MCF 10A (cell line): ENCODE measurements around the gene DNM3. TPM values are rescaled to one million over a fixed set of nuclear protein-coding genes. Genes with fewer than 3 reads are reported as not detected.

ENCODE experiments used
- BruUV-seq: library from RNA; stranded (reverse); fragments of 400-500 nt; replicated peaks from 2 replicates; lab custom pipeline; 2021; lab: Mats Ljungman, UMichigan
- CTCF ChIA-PET: fragments of 300-600 bp; sonication (Branson Sonifier 250); formaldehyde crosslinking; extraction: SDS; loops from one replicate; lab custom pipeline; 2021; ENCODE audit warnings: antibody characterized with exemption, inconsistent platforms; lab: Yijun Ruan, JAX
- POLR2A ChIA-PET: fragments of 300-600, 350-650 bp; sonication (Branson Sonifier 250); formaldehyde crosslinking; extraction: SDS; loops from one replicate; lab custom pipeline; 2020; ENCODE audit warnings: antibody characterized with exemption, inconsistent platforms; lab: Yijun Ruan, JAX
- DNase-seq: peaks from one replicate; pipeline ENCODE4 v3.0.0-alpha.2; 2018; ENCODE audit not compliant: unreplicated experiment
- H3K27ac Mint-ChIP-seq: one replicate; pipeline ENCODE4 v1.8.0; 2022; ENCODE audit warnings: mild to moderate bottlenecking, low read depth, mixed read lengths; ENCODE audit not compliant: unreplicated experiment
- H3K27me3 Mint-ChIP-seq: one replicate; pipeline ENCODE4 v1.8.0; 2022; ENCODE audit warnings: mixed read lengths; ENCODE audit not compliant: insufficient read depth, unreplicated experiment
- H3K36me3 Mint-ChIP-seq: one replicate; pipeline ENCODE4 v1.8.0; 2022; ENCODE audit warnings: mild to moderate bottlenecking, moderate library complexity, mixed read lengths; ENCODE audit not compliant: insufficient read depth, unreplicated experiment
- H3K4me1 Mint-ChIP-seq: one replicate; pipeline ENCODE4 v1.8.0; 2022; ENCODE audit warnings: mixed read lengths; ENCODE audit not compliant: insufficient read depth, unreplicated experiment
- H3K4me3 Mint-ChIP-seq: one replicate; pipeline ENCODE4 v1.8.0; 2022; ENCODE audit warnings: mild to moderate bottlenecking, moderate library complexity, mixed read lengths; ENCODE audit not compliant: unreplicated experiment
- H3K9me3 Mint-ChIP-seq: one replicate; pipeline ENCODE4 v1.8.0; 2022; ENCODE audit warnings: mixed read lengths; ENCODE audit not compliant: unreplicated experiment
- intact Hi-C: fragments of 100-400 bp; cut with micrococcal nuclease; formaldehyde crosslinking; loops from 2 replicates; pipeline ENCODE4 v1.14.1; 2022
- total RNA-seq: library from RNA; stranded (reverse); gene quantifications from 2 replicates; pipeline ENCODE4 v1.2.3, GENCODE V29; 2022
- TF ChIP-seq, protein P1 (sequence below): fragments of 200-600 bp; IDR thresholded peaks from one replicate; pipeline ENCODE4 v1.8.0; 2022; ENCODE audit warnings: antibody characterized with exemption, mild to moderate bottlenecking; ENCODE audit not compliant: unreplicated experiment

The DNM3 gene
- total RNA-seq, 1 experiment from 2014 or later = 0.68 TPM

DNA sequence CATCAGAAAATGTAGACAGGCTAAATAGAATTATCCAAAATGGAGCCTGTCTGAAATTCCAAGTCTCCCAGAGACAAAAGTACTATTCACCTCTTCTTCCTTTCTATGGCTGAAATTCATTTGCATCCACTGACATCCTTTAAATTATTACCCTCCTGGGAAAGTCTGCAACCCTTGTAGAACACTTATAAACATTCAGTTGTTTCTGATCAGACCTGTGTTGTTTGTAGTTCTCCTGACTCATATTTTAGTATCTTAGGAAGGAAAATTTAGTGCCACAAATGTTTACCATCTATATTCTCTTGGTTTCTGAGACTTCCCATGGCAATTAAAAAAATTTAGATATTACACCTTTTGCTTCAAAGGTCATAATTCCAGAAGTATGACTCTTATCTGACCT lies 509.6 kb downstream of the DNM3 start:
- DNase-seq = no peak
- CTCF ChIA-PET = interaction anchor here (2.4 kb wide), 1 partner anchor 260 kb away, joined by 10 read pairs; no protein-coding TSS in a partner anchor
- no TSS peak for BruUV-seq

DNA sequence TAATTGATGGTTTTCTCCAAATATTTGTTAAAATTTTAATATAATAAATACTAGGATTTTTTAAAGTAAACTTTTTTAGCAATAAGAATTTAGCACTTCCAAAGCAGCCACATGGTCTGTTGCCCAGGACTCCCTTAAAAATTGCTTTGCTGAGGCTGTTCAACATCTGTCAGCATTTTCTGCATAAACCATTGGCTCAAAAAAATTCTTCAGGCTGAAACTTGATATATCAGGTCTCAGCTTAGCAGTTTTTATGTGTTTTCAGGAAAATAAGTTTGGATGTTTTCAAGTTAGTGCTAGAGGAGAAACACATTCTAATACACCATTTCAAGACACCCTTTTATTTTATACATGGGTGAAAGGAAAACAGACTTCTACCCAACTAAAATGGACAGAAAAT lies 510.0 kb downstream of the DNM3 start:
- CTCF ChIA-PET = interaction anchor here (0.5 to 2.4 kb wide), 5 partner anchors 9 to 648 kb away, joined by 3 to 10 read pairs (median 4); no protein-coding TSS in a partner anchor
- H3K4me1 Mint-ChIP-seq = peaks cover 47% of the 10 kb centered on the region

More for the DNA sequence above, 509.6 kb downstream of the DNM3 start:
- TF ChIP-seq, protein P1, sequence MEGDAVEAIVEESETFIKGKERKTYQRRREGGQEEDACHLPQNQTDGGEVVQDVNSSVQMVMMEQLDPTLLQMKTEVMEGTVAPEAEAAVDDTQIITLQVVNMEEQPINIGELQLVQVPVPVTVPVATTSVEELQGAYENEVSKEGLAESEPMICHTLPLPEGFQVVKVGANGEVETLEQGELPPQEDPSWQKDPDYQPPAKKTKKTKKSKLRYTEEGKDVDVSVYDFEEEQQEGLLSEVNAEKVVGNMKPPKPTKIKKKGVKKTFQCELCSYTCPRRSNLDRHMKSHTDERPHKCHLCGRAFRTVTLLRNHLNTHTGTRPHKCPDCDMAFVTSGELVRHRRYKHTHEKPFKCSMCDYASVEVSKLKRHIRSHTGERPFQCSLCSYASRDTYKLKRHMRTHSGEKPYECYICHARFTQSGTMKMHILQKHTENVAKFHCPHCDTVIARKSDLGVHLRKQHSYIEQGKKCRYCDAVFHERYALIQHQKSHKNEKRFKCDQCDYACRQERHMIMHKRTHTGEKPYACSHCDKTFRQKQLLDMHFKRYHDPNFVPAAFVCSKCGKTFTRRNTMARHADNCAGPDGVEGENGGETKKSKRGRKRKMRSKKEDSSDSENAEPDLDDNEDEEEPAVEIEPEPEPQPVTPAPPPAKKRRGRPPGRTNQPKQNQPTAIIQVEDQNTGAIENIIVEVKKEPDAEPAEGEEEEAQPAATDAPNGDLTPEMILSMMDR = no peak
- Mint-ChIP-seq H3K9me3 (peaks cover 17% of the 10 kb centered on the region), H3K36me3 (no peaks in the 10 kb centered on the region), H3K4me1 (peaks cover 42% of the 10 kb centered on the region), H3K4me3 (no peak overlapping the region), H3K27ac (peak overlapping the region; percentile 73), H3K27me3 (no peaks in the 10 kb centered on the region)
- POLR2A ChIA-PET = interaction anchor here (0.9 to 3.7 kb wide), 3 partner anchors 11 to 26 kb away, joined by 3 to 21 read pairs (median 4); no protein-coding TSS in a partner anchor
- intact Hi-C loops = loop anchor here (10.0 kb wide), 1 partner anchor 566 kb away; the partner anchor contains the start of gene METTL13

DNA sequence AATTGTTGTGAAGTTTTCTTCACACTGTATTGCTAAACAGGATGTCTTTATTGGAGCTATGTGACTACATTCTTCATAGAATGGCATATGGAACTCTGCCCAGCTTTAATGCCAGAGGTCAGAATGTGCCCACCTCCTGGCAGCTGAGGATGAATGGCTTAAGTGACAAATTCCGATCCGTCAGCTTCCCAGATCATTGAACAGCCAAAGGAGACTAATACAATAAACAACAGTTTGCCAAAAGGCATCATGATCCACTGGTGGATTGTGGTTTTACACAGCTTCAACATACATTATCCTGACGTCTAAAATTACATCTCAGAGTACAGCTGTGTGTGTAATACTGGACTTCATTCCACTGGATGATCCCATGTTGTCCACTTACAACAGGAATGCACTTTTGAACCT lies 510.5 kb downstream of the DNM3 start:
- peaks cover 17% of the 10 kb centered on the region for H3K9me3 Mint-ChIP-seq
- H3K27me3 Mint-ChIP-seq = no peaks in the 10 kb centered on the region
- TF ChIP-seq, protein P1 = no peak
- H3K36me3 Mint-ChIP-seq = no peaks in the 10 kb centered on the region
- POLR2A ChIA-PET = interaction anchor here (0.9 to 3.7 kb wide), 7 partner anchors 9 to 65 kb away, joined by 3 to 21 read pairs (median 4); no protein-coding TSS in a partner anchor
- H3K4me3 Mint-ChIP-seq = no peak overlapping the region
- H3K27ac Mint-ChIP-seq = peak overlapping the region; percentile 73
- CTCF ChIA-PET = interaction anchor here (0.5 to 2.4 kb wide), 5 partner anchors 9 to 648 kb away, joined by 3 to 10 read pairs (median 4); no protein-coding TSS in a partner anchor
- H3K4me1 Mint-ChIP-seq = peaks cover 51% of the 10 kb centered on the region
- BruUV-seq = no TSS peak
- peak; percentile 71 for DNase-seq
- intact Hi-C loops = loop anchor here (10.0 kb wide), 1 partner anchor 567 kb away; the partner anchor contains the start of gene METTL13

More for the DNA sequence above, 510.0 kb downstream of the DNM3 start:
- peak overlapping the region; percentile 73 for H3K27ac Mint-ChIP-seq
- H3K36me3 Mint-ChIP-seq = no peaks in the 10 kb centered on the region
- intact Hi-C loops = loop anchor here (10.0 kb wide), 1 partner anchor 567 kb away; the partner anchor contains the start of gene METTL13
- TF ChIP-seq, protein P1 = no peak
- no TSS peak for BruUV-seq
- H3K4me3 Mint-ChIP-seq = no peak overlapping the region
- no peaks in the 10 kb centered on the region for H3K27me3 Mint-ChIP-seq
- H3K9me3 Mint-ChIP-seq = peaks cover 17% of the 10 kb centered on the region
- no peak for DNase-seq
- POLR2A ChIA-PET = interaction anchor here (0.9 to 3.7 kb wide), 5 partner anchors 8 to 47 kb away, joined by 3 to 21 read pairs (median 4); no protein-coding TSS in a partner anchor

DNA sequence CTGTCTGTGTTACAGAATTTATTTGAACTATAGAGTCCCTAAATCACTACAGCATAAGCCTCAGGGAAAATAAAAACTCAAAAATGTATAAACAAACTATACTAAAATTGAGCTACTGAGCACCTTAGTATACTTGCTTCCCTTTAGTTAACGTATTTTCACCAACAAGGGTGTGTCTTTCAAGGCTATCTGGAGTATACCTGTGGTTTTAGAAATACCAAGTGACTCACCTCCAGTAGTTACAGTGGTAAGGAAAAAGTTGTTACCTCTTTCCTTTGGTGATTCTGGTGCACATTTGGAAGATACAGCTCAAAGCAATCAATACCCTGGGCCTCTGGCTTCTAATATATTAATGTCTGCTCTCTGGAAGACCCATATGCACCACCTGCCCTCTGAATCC lies 511.1 kb downstream of the DNM3 start:
- DNase-seq = peak; percentile 76
- ChIA-PET POLR2A (interaction anchor here (0.8 to 3.7 kb wide), 8 partner anchors 9 to 206 kb away, joined by 3 to 21 read pairs (median 4); no protein-coding TSS in a partner anchor), CTCF (interaction anchor here (0.7 to 2.4 kb wide), 7 partner anchors 8 to 573 kb away, joined by 3 to 10 read pairs (median 4); no protein-coding TSS in a partner anchor)
- BruUV-seq = no TSS peak
- TF ChIP-seq, protein P1 = no peak
- Mint-ChIP-seq H3K4me1 (peaks cover 58% of the 10 kb centered on the region), H3K4me3 (no peak overlapping the region), H3K27ac (peak overlapping the region; percentile 73), H3K36me3 (no peaks in the 10 kb centered on the region), H3K9me3 (peaks cover 10% of the 10 kb centered on the region), H3K27me3 (no peaks in the 10 kb centered on the region)
- intact Hi-C loops = loop anchor here (10.0 kb wide), 1 partner anchor 568 kb away; the partner anchor contains the start of gene METTL13
